ENCODE data around the gene NSMCE1. TPM values are rescaled to one million over a fixed set of nuclear protein-coding genes. Genes with fewer than 3 reads are reported as not detected.

NSMCE1 gene
- total and polyA plus RNA-seq, 3 donors from 2014 or later = 58.1 to 135 (median 71.1) TPM

DNA sequence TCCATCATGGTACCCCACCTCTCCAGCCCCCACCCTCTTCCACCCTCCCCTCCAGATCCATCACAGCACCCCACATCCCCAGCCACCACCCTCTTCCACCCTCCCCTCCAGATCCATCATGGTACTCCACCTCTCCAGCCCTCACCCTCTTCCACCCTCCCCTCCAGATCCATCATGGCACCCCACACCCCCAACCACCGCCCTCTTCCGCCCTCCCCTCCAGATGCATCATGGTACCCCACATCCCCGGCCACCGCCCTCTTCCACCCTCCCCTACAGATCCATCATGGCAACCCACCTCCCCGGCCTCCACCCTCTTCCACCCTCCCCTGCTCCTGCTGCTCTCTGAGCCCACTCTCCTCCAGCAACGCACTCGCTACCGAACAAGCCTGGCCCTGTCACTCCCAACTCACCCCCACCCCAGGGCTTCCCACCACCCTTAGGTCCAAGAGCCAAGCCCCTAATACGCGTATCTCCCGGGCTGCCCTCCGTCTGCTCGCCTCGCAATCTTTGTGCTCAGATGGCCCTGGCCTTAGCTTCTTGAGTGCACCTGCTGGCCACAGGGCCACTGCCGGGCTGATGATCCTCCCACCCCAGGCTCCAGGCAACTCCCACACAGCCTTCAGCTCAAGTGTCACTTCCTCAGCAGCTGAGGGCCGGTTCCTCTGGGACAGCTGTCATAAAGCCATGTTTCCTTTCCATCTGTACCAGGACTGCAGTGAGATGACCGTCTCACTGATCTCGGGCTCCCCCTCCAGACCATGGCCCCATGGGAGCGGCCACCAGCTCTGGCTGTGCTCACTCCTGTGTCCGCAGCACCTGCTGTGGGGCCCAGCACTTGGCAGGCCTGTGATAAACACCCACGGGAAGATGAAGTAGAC, 39.7 kb downstream of the NSMCE1 start:
- Histone ChIP-seq H3K27ac (no peak overlapping the region), H3K4me1 (peaks cover 16% of the 10 kb centered on the region), H3K27me3 (no peaks in the 10 kb centered on the region), H3K36me3 (ENCODE audit: low read depth, missing control alignments) (no peaks in the 10 kb centered on the region), H3K4me3 (no peak overlapping the region), H3K9me3 (no peaks in the 10 kb centered on the region)
- intact Hi-C loops (cut with DNase I; ENCODE audit: low total_unique reads) = loop anchor here (10.0 kb wide), 1 partner anchor 116 kb away; no protein-coding TSS in a partner anchor
- TF ChIP-seq, protein P1, sequence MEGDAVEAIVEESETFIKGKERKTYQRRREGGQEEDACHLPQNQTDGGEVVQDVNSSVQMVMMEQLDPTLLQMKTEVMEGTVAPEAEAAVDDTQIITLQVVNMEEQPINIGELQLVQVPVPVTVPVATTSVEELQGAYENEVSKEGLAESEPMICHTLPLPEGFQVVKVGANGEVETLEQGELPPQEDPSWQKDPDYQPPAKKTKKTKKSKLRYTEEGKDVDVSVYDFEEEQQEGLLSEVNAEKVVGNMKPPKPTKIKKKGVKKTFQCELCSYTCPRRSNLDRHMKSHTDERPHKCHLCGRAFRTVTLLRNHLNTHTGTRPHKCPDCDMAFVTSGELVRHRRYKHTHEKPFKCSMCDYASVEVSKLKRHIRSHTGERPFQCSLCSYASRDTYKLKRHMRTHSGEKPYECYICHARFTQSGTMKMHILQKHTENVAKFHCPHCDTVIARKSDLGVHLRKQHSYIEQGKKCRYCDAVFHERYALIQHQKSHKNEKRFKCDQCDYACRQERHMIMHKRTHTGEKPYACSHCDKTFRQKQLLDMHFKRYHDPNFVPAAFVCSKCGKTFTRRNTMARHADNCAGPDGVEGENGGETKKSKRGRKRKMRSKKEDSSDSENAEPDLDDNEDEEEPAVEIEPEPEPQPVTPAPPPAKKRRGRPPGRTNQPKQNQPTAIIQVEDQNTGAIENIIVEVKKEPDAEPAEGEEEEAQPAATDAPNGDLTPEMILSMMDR (IDR thresholded peaks at IDR 0.05) = peak in 1 of 3 experiments; percentile 8
- TF ChIP-seq POLR2A (IDR thresholded peaks at IDR 0.05) = no peak
- WGBS, 2 donors = 68 to 84% methylated on average over 20 to 21 of the region's 21 CpGs
- peak; percentile 70 for DNase-seq

DNA sequence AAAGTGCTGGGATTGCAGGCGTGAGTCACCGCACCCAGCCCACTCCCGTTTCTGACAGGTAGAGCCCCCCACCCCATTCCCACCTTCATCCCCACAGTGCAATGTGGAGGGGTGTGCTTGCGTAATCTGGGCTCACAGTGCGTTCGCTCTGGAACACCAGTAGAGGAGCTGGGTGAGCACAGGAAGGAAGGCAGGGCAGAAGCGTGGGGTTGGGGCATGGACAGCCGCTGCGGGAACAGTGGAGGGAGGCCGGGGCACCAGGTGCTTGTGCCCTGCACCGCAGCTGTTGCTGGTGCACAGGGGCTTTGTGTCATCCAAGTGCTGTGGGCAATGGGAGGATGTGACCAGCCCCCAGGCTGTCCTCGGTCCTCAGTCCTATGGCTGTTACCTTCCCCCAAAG, 40.5 kb downstream of the NSMCE1 start:
- H3K27ac ChIP-seq = no peak overlapping the region
- no peaks in the 10 kb centered on the region for H3K9me3 ChIP-seq
- 85 to 93% methylated on average over 12 of the region's 12 CpGs for WGBS, 2 donors
- peaks cover 16% of the 10 kb centered on the region for H3K4me1 ChIP-seq
- no peak for DNase-seq
- no peaks in the 10 kb centered on the region for H3K36me3 ChIP-seq (ENCODE audit: low read depth, missing control alignments)
- TF ChIP-seq, protein P1 (IDR thresholded peaks at IDR 0.05) = no peak
- TF ChIP-seq POLR2A (IDR thresholded peaks at IDR 0.05) = no peak
- no peak overlapping the region for H3K4me3 ChIP-seq
- intact Hi-C loops (cut with DNase I; ENCODE audit: low total_unique reads) = loop anchor here (10.0 kb wide), 1 partner anchor 117 kb away; no protein-coding TSS in a partner anchor
- no peaks in the 10 kb centered on the region for H3K27me3 ChIP-seq

DNA sequence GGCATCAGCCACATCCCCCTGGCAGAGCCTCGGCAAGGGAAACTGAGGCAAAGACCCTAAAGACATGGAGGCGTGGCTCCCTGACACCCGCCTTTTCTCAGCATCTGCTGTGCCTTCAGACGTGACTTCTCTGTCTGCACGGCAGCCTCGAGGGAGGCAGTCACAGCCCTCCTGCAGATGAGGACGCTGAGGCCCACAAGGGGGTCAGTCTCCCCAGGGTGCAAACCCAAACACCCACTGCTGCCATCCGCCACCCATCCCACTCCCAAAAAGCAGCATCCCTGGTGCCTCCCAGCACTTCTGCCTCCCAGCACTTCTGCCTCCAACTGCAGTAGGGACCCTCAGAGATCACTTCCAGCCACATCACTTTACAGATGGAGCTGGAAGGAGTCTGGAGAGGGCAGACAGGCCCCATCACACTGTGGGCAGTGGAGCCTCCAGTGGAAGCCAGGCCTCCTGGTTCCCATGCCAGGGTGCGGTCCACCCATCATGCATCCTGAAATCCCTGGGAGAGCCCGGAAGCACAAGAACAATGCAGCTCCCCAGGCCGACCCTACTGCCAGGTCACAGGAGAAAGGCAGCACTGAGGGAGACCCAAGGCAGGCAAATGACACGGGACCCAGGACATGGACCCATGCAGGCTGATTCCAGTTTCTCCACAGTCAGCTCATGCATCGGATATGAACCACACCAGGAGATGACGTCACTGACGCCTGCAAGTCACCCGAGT, 41.4 kb downstream of the NSMCE1 start:
- H3K27ac ChIP-seq = no peak overlapping the region
- no peak overlapping the region for H3K4me3 ChIP-seq
- TF ChIP-seq, protein P1 (IDR thresholded peaks at IDR 0.05) = no peak
- TF ChIP-seq POLR2A (IDR thresholded peaks at IDR 0.05) = no peak
- no peaks in the 10 kb centered on the region for H3K9me3 ChIP-seq
- H3K36me3 ChIP-seq (ENCODE audit: low read depth, missing control alignments) = no peaks in the 10 kb centered on the region
- H3K27me3 ChIP-seq = no peaks in the 10 kb centered on the region
- 92 to 95% methylated on average over 11 to 16 of the region's 16 CpGs for WGBS, 2 donors
- DNase-seq = no peak
- H3K4me1 ChIP-seq = peaks cover 13% of the 10 kb centered on the region
- intact Hi-C loops (cut with DNase I; ENCODE audit: low total_unique reads) = loop anchor here (10.0 kb wide), 1 partner anchor 118 kb away; no protein-coding TSS in a partner anchor

DNA sequence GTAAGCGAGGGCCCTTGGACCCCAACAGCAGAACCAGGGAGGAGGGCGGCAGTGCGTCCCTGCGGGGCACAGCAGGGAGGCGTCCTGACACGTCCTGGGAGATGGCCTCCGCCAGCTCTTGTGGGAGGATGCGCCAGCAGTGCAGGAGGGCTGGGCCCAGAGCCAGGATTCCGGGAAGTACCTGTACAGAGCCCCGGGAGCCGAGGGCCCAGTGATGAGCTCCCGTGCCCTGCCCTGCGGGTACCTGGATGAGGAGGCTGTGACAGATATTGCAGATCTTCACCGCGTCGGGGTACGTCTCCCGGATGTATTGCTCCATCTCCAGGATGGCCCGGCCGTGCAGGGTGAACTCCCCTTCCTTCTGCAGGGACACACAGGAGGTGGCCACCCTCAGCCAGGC, 42.1 kb downstream of the NSMCE1 start:
- no peak for DNase-seq
- Histone ChIP-seq H3K27me3 (no peaks in the 10 kb centered on the region), H3K27ac (no peak overlapping the region), H3K36me3 (ENCODE audit: low read depth, missing control alignments) (no peaks in the 10 kb centered on the region), H3K9me3 (no peaks in the 10 kb centered on the region), H3K4me1 (peaks cover 7% of the 10 kb centered on the region), H3K4me3 (no peak overlapping the region)
- TF ChIP-seq POLR2A (IDR thresholded peaks at IDR 0.05) = no peak
- TF ChIP-seq, protein P1 (IDR thresholded peaks at IDR 0.05) = no peak
- 83 to 100% methylated on average over 1 to 19 of the region's 20 CpGs for WGBS, 2 donors
- intact Hi-C loops (cut with DNase I; ENCODE audit: low total_unique reads) = loop anchor here (10.0 kb wide), 1 partner anchor 118 kb away; no protein-coding TSS in a partner anchor

Measured in testis (tissue), 3 donors.